Measurements from ENCODE around the gene KRTAP10-10.
"Not testable (repeated sequence)": the region's sequence is repeated elsewhere in the genome, so short reads cannot be mapped to it uniquely, and the experiment has no call there.

Gene KRTAP10-10

GRCh38 chr21:44653656-44654575 lies 16.8 kb downstream of the KRTAP10-10 start:
- DNase-seq: peak; percentile 14 to 40

- DNase-seq: no peak
Observed at GRCh38 chr21:44654576-44655175, 17.5 kb downstream of the KRTAP10-10 start, which contains the start of gene KRTAP12-4. Gene KRTAP12-4 (minus strand): TSS chr21:44654659. CDS start chr21:44654614, 45 bp downstream.

DNA sequence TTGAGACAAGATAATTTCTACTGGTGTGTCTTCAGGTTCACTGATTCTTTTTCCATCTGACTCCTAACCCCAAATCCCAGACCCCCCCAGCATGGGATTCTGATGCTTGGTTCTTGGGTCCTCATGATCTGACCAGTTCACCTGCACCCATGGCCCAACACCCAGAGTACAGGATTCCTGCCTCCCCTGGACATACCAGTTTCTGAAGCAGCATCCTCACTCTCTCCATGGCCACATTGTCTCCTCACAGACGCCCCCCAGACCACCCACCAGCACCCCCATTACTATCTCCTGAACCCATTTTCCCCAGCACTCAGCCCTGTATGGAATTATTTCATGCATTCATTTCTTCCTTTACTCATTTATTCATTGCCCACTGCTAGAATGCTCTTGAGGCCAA lies 19.7 kb downstream of the KRTAP10-10 start:
- no peak for DNase-seq

GRCh38 chr21:44657635-44658540 lies 20.7 kb downstream of the KRTAP10-10 start, which contains the start of gene KRTAP12-3:
Gene KRTAP12-3 (plus strand): TSS chr21:44657932. CDS start chr21:44657980, 48 bp downstream.
- DNase-seq: no peak

DNA sequence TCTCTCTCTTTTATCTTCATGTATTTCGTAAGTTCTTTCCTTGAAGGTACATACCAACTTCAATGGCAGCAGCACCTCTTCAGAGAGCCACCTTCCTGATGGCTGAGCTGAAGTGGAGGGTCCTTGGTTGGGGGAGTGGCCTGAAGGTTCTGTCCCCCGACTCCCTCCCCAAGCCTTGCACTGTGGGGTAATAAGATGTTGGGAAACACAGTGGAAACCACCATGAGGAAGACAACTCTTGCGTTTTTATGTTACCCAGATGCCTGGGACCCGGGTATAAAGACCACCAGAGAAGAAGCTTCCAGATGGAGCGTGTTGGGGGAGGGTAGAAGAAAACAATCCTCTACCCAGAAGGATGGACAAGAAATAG lies 21.4 kb downstream of the KRTAP10-10 start:
- no peak for DNase-seq

- DNase-seq: no peak
Observed at GRCh38 chr21:44658913-44659595, 21.9 kb downstream of the KRTAP10-10 start.

GRCh38 chr21:44661567-44661966 lies 24.4 kb downstream of the KRTAP10-10 start:
- DNase-seq: not testable (repeated sequence)

GRCh38 chr21:44664691-44665090 lies 27.5 kb downstream of the KRTAP10-10 start:
- no peak for DNase-seq

- no peak for DNase-seq
Observed at GRCh38 chr21:44666401-44667320, 29.5 kb downstream of the KRTAP10-10 start, which contains the start of gene KRTAP12-2. Gene KRTAP12-2 (minus strand): TSS chr21:44666927. CDS start chr21:44666886, 41 bp downstream.

GRCh38 chr21:44667612-44668011 lies 30.5 kb downstream of the KRTAP10-10 start:
- no peak for DNase-seq

- no peak for DNase-seq
Observed at GRCh38 chr21:44670642-44671432, 33.7 kb downstream of the KRTAP10-10 start.

GRCh38 chr21:44671911-44672310 lies 34.8 kb downstream of the KRTAP10-10 start:
- no peak for DNase-seq

DNA sequence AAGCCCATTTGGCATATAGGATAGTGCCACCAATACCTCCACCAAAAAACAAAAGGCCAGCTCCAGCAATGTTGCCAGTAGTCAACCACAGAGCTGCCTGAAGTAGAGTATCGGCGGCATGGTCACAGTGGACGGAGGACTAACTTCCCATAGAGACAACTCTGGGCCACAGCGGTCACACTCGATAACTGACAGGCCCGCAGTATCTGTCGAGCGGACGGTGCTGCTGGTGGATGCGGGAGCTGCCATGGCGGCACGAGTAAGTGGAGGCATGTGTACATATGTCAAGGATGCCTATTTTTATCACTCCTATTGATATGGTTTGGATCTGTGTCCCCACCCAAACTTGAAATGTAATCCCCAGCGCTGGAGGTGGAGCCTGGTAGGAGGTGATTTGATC lies 40.7 kb downstream of the KRTAP10-10 start:
- DNase-seq: peak in 1 of 2 donors; percentile 8

DNA sequence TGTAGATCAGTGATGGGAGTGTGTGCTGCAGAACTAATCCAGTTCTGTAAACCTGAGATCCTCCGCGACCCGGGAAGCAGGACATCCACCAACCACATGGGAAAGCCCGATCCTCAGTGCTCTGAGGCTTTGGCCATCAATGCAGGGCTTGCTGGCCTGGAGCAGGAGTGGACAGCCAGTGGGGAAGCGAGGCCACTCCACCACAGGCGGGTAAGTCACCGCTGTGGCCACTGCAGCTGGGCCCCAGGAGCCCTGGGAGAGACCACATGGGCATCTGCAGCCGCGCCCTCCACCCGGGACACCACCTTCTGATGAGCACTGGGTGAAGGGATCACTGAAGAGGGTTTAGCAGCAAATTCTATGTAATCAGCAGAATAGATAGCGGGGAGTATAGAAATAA lies 44.0 kb downstream of the KRTAP10-10 start:
- no peak for DNase-seq

DNA sequence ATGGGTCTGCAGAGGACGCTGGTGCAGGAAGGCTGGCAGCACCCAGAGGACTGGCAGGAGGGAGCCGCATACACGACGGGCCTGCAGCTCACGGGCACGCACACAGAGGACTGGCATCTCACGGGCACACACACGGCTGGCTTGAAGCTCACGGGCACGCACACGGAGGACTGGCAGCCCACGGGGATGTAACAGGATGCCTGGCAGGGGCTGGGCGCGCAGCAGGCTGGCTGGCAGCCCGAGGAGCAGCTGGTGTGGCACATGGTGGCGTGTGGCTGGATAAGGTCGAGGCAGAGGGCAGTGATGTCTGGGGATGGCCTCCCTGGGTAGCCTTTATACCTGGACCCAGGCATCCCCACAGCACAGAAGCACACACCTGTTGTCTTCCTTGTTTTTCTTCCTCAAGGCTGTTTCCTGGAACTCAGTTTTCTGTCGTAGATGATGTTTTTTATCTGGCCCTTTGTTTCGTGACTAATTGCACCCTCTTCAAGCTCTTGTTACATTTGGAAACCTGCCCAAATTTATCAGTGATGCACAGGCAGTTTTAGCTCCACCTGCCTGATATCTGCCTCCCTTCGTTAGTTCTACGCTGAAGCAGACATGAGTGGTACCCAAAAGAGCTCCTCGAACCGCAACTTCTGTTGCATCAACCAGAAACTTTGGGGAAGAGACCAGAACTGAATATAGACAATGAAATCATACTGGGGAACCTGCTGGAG lies 44.9 kb downstream of the KRTAP10-10 start, which contains the start of gene KRTAP12-1:
KRTAP12-1 (minus strand) TSS at position 303 of the 719 bp plus-strand sequence; CDS start at position 263, 40 bp downstream.
- DNase-seq: no peak

DNA sequence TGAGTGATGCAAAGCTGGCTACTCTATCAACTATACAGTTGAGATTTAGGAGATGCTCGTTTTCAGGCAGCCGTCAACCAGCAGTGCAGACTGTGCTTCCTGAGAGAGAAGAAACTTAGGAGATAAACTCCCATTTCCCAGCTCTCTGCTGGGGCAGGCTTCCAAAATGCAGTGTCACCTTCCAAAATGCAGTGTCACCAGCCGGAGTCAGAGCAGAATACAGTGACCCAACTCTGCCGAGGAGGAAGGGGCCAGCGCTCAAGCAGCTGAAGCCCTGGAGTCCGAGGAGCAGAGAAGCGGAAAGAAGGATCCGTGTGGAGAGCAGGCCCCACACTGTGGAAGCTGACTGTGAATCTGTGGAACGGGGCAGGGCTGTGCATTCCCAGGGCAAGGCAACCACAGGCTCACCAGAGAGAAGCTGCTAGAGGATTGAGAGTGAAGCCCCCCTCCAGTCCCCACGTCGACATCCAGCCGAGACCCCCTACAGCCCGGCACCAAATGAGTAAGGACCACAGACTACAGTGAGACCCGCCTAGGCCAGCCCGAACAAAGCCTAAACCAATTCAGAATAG lies 45.5 kb downstream of the KRTAP10-10 start:
- DNase-seq: no peak

- no peak for DNase-seq
Observed at GRCh38 chr21:44684077-44684476, 46.9 kb downstream of the KRTAP10-10 start.

DNA sequence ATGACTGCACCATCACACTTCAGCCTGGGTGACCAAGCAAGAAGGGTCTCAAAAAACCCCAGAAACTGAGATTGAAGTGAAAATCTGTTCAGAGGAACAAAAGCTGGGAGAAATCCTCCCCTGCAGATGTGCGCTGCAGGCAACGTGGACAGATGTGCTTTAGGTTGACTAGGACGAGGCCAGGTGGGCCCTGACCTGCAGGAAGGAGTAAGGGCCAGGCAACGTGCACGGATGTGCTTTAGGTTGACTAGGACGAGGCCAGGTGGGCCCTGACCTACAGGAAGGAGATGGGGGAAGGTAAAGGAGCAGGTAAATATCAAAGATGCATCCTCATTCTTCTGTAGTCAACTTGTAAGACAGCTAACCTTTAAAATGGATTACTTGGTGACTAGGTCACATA lies 47.3 kb downstream of the KRTAP10-10 start:
- DNase-seq: no peak

DNA sequence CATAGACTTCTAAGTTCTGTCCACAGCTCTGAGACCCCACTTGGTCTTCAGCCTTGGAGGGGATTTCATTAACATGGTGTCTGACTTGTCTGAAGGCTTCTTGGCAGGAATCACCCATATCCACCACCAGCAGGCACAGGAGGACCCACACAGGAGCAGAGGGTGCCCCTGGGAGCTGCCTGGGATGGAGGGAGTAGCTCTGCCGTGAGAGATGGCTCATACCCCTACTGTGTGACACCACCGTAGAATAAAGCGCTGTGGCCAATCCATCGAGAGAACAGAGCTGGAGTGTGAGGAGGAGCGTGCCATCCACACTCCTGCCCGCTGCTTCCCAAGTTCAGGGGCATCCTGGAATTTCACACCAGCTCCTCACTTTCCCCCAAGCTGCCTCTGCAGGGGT lies 47.9 kb downstream of the KRTAP10-10 start:
- peak in 1 of 2 donors; percentile 11 for DNase-seq

Data from stimulated activated CD4-positive, alpha-beta T cell treated with anti-CD3 and anti-CD28 coated beads, Interleukin-2, amount 100 ng/mL, for 24 hours (primary cell).